Hepatocyte (in vitro differentiated cells): ENCODE measurements around the gene BBS9.

Experiments
- EZH2phosphoT487 ChIP-seq: fragments of 200-600 bp; sonication (generic); IDR thresholded peaks from one replicate; pipeline ENCODE4 v1.6.1; 2018; ENCODE audit warnings: antibody characterized with exemption, mild to moderate bottlenecking, low read depth, moderate library complexity; ENCODE audit not compliant: unreplicated experiment, severe bottlenecking
- TF ChIP-seq, protein P1 (sequence below): fragments of 200-600 bp; sonication (generic); IDR thresholded peaks from 2 replicates; pipeline ENCODE4 v1.5.1; 2016; ENCODE audit warnings: antibody characterized with exemption, mild to moderate bottlenecking; ENCODE audit not compliant: poor library complexity

- TF ChIP-seq, protein P1, sequence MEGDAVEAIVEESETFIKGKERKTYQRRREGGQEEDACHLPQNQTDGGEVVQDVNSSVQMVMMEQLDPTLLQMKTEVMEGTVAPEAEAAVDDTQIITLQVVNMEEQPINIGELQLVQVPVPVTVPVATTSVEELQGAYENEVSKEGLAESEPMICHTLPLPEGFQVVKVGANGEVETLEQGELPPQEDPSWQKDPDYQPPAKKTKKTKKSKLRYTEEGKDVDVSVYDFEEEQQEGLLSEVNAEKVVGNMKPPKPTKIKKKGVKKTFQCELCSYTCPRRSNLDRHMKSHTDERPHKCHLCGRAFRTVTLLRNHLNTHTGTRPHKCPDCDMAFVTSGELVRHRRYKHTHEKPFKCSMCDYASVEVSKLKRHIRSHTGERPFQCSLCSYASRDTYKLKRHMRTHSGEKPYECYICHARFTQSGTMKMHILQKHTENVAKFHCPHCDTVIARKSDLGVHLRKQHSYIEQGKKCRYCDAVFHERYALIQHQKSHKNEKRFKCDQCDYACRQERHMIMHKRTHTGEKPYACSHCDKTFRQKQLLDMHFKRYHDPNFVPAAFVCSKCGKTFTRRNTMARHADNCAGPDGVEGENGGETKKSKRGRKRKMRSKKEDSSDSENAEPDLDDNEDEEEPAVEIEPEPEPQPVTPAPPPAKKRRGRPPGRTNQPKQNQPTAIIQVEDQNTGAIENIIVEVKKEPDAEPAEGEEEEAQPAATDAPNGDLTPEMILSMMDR, result no peak
- TF ChIP-seq EZH2phosphoT487, result no peak
These were observed 293.7 kb downstream of the BBS9 start for GRCh38 chr7:33422825-33423645.
